NCI-H146 (cell line): ENCODE results near the gene AHRR.

Source experiments
- DNase-seq: peaks from one replicate; lab custom pipeline; 2025; lab: John Stamatoyannopoulos, UW

The AHRR gene

GRCh38 chr5:346229-346935, 24.9 kb downstream of the AHRR start:
- DNase-seq = no peak

GRCh38 chr5:347712-348284, 26.3 kb downstream of the AHRR start:
- no peak for DNase-seq

- DNase-seq = no peak
Observed at GRCh38 chr5:348726-349125, 27.2 kb downstream of the AHRR start.

GRCh38 chr5:350355-350754, 28.8 kb downstream of the AHRR start:
- DNase-seq = peak; percentile 24

- no peak for DNase-seq
Observed at GRCh38 chr5:351084-351920, 29.8 kb downstream of the AHRR start.

- no peak for DNase-seq
Observed at GRCh38 chr5:351921-352245, 30.4 kb downstream of the AHRR start.

GRCh38 chr5:352639-353611, 31.4 kb downstream of the AHRR start:
- DNase-seq = no peak

- DNase-seq = no peak
Observed at GRCh38 chr5:353612-354580, 32.4 kb downstream of the AHRR start.

GRCh38 chr5:354581-355378, 33.3 kb downstream of the AHRR start:
- DNase-seq = no peak

- DNase-seq = no peak
Observed at GRCh38 chr5:355379-355935, 33.9 kb downstream of the AHRR start.

GRCh38 chr5:355958-356357, 34.4 kb downstream of the AHRR start:
- DNase-seq = no peak

GRCh38 chr5:359301-359897, 37.9 kb downstream of the AHRR start:
- no peak for DNase-seq

- DNase-seq = no peak
Observed at GRCh38 chr5:360257-361027, 38.9 kb downstream of the AHRR start.

- no peak for DNase-seq
Observed at GRCh38 chr5:362189-362588, 40.7 kb downstream of the AHRR start.

- DNase-seq = no peak
Observed at GRCh38 chr5:362978-363765, 41.7 kb downstream of the AHRR start.

- DNase-seq = no peak
Observed at GRCh38 chr5:364497-364896, 43.0 kb downstream of the AHRR start.

GRCh38 chr5:366541-367357, 45.2 kb downstream of the AHRR start:
- no peak for DNase-seq
